Measurements from ENCODE around the gene DET1. TPM values are rescaled to one million over a fixed set of nuclear protein-coding genes. Genes with fewer than 3 reads are reported as not detected.
"Not testable (repeated sequence)": the region's sequence is repeated elsewhere in the genome, so short reads cannot be mapped to it uniquely, and the experiment has no call there.

Gene DET1
- total RNA-seq, 4 donors from 2014 or later, result 4.0 to 6.6 (median 5.6) TPM

- TF ChIP-seq POLR2A (IDR thresholded peaks at IDR 0.05; ENCODE audit: low read depth) (no peak), CTCF (IDR thresholded peaks at IDR 0.05) (no peak), POLR2AphosphoS5 (IDR thresholded peaks at IDR 0.05) (no peak), EP300 (IDR thresholded peaks at IDR 0.05) (no peak)
- Histone ChIP-seq H3K36me3 (no peaks in the 10 kb centered on the region), H3K9me3 (no peaks in the 10 kb centered on the region), H3K4me1 (peaks cover 0 to 8% (median 0%) of the 10 kb centered on the region in 4 donors), H3K27ac (replicated peaks in 1 of 4) (no peak overlapping the region), H3K4me3 (no peak overlapping the region), H3K27me3 (no peaks in the 10 kb centered on the region)
- intact Hi-C loops (cut with DNase I), result no loop called here
- DNase-seq (ENCODE audit: extremely low spot score), result no peak
- WGBS, result 62% methylated on average over 6 of the region's 7 CpGs
Measured at GRCh38 chr15:88571153-88571851, 24.8 kb upstream of the DET1 start.

- intact Hi-C loops (cut with DNase I), result no loop called here
- whole genome bisulfite sequencing, result 72% methylated on average over 6 of the region's 6 CpGs
- no peak for DNase-seq (ENCODE audit: extremely low spot score)
- Histone ChIP-seq H3K4me3 (no peak overlapping the region), H3K9me3 (no peaks in the 10 kb centered on the region), H3K4me1 (peaks cover 0 to 7% (median 0%) of the 10 kb centered on the region in 4 donors), H3K36me3 (no peaks in the 10 kb centered on the region), H3K27me3 (no peaks in the 10 kb centered on the region), H3K27ac (replicated peaks in 1 of 4) (no peak overlapping the region)
- no peak for TF ChIP-seq POLR2A (IDR thresholded peaks at IDR 0.05; ENCODE audit: low read depth)
- no peak for TF ChIP-seq CTCF (IDR thresholded peaks at IDR 0.05)
- TF ChIP-seq POLR2AphosphoS5 (IDR thresholded peaks at IDR 0.05), result no peak
- no peak for TF ChIP-seq EP300 (IDR thresholded peaks at IDR 0.05)
Measured at GRCh38 chr15:88568589-88568988, 22.1 kb upstream of the DET1 start.

- Histone ChIP-seq H3K27ac (replicated peaks in 1 of 4) (no peak overlapping the region), H3K4me1 (no peaks in the 10 kb centered on the region), H3K36me3 (no peaks in the 10 kb centered on the region), H3K9me3 (peaks cover 0 to 2% (median 0%) of the 10 kb centered on the region in 4 donors), H3K27me3 (no peaks in the 10 kb centered on the region), H3K4me3 (no peak overlapping the region)
- no peak for TF ChIP-seq EP300 (IDR thresholded peaks at IDR 0.05)
- no peak for TF ChIP-seq CTCF (IDR thresholded peaks at IDR 0.05)
- no peak for TF ChIP-seq POLR2A (IDR thresholded peaks at IDR 0.05; ENCODE audit: low read depth)
- no peak for TF ChIP-seq POLR2AphosphoS5 (IDR thresholded peaks at IDR 0.05)
- no peak for DNase-seq (ENCODE audit: extremely low spot score)
- WGBS, result 89% methylated on average over 3 of the region's 3 CpGs
- intact Hi-C loops (cut with DNase I), result no loop called here
Measured at GRCh38 chr15:88564741-88565140, 18.3 kb upstream of the DET1 start.

GRCh38 chr15:88563638-88564037, 17.2 kb upstream of the DET1 start:
- H3K9me3 ChIP-seq, result peaks cover 0 to 4% (median 0%) of the 10 kb centered on the region in 4 donors

GRCh38 chr15:88559565-88559964, 13.1 kb upstream of the DET1 start:
- 92% methylated on average over 7 of the region's 9 CpGs for WGBS
- H3K4me3 ChIP-seq; intact Hi-C loops (cut with DNase I); DNase-seq (ENCODE audit: extremely low spot score); H3K9me3 ChIP-seq; H3K27me3 ChIP-seq; H3K27ac ChIP-seq (replicated peaks in 1 of 4); H3K4me1 ChIP-seq; H3K36me3 ChIP-seq: not testable (repeated sequence)

More at GRCh38 chr15:88563638-88564037, 17.2 kb upstream of the DET1 start:
- no peak for DNase-seq (ENCODE audit: extremely low spot score)
- TF ChIP-seq POLR2AphosphoS5 (IDR thresholded peaks at IDR 0.05), result no peak
- Histone ChIP-seq H3K27me3 (no peaks in the 10 kb centered on the region), H3K36me3 (no peaks in the 10 kb centered on the region), H3K27ac (replicated peaks in 1 of 4) (no peak overlapping the region), H3K4me3 (no peak overlapping the region), H3K4me1 (no peaks in the 10 kb centered on the region)
- intact Hi-C loops (cut with DNase I), result no loop called here
- WGBS, result 81% methylated on average over 5 of the region's 5 CpGs

GRCh38 chr15:88558026-88558425, 11.5 kb upstream of the DET1 start:
- WGBS, result 76% methylated on average over 1 of the region's 1 CpG
- intact Hi-C loops (cut with DNase I), result not testable (repeated sequence)

GRCh38 chr15:88548009-88548408, 1.5 kb upstream of the DET1 start:
- WGBS, result 66% methylated on average over 1 of the region's 1 CpG
- H3K4me1 ChIP-seq, result peaks cover 10 to 14% (median 12%) of the 10 kb centered on the region in 4 donors
- intact Hi-C loops (cut with DNase I); H3K36me3 ChIP-seq; H3K27me3 ChIP-seq; H3K4me3 ChIP-seq; DNase-seq (ENCODE audit: extremely low spot score); H3K27ac ChIP-seq (replicated peaks in 1 of 4); H3K9me3 ChIP-seq: not testable (repeated sequence)

More at GRCh38 chr15:88558026-88558425, 11.5 kb upstream of the DET1 start:
- H3K36me3 ChIP-seq; H3K4me3 ChIP-seq; H3K27me3 ChIP-seq; H3K9me3 ChIP-seq; H3K27ac ChIP-seq (replicated peaks in 1 of 4); DNase-seq (ENCODE audit: extremely low spot score); H3K4me1 ChIP-seq: not testable (repeated sequence)

GRCh38 chr15:88545578-88546247, 768 bp downstream of the DET1 start:
- Histone ChIP-seq H3K4me1 (peaks cover 10 to 24% (median 17%) of the 10 kb centered on the region in 4 donors), H3K27ac (replicated peaks in 1 of 4) (peak overlapping the region; percentile 83 to 90 (median 86)), H3K4me3 (peak overlapping the region; percentile 76 to 83 (median 80))
- H3K9me3 ChIP-seq; H3K27me3 ChIP-seq; H3K36me3 ChIP-seq; DNase-seq (ENCODE audit: extremely low spot score); intact Hi-C loops (cut with DNase I): not testable (repeated sequence)
- WGBS, result 4% methylated on average over 7 of the region's 8 CpGs
